ENCODE results near the gene CDH4. TPM values are rescaled to one million over a fixed set of nuclear protein-coding genes. Genes with fewer than 3 reads are reported as not detected.

Gene CDH4
- total RNA-seq, 3 donors from 2014 or later (not counting 1 experiment from before 2014, with no cell fraction given): 0.18 TPM; not detected in 2

- Mint-ChIP-seq H3K27ac (no peak overlapping the region), H3K4me1 (no peaks in the 10 kb centered on the region), H3K4me3 (no peak overlapping the region), H3K9me3 (no peaks in the 10 kb centered on the region), H3K27me3 (ENCODE audit: low read depth in 2 of 2) (no peaks in the 10 kb centered on the region), H3K36me3 (no peaks in the 10 kb centered on the region)
- H3K4me1 ChIP-seq (ENCODE audit: control insufficient read depth, insufficient read depth, low read length): no peaks in the 10 kb centered on the region
- no peak overlapping the region for H3K4me3 ChIP-seq (ENCODE audit: low read length)
- no peaks in the 10 kb centered on the region for H3K27me3 ChIP-seq (ENCODE audit: control insufficient read depth, insufficient read depth, low read length)
- no peaks in the 10 kb centered on the region for H3K36me3 ChIP-seq (ENCODE audit: control insufficient read depth, insufficient read depth, low read length)
- DNase-seq: no peak
- intact Hi-C loops (cut with micrococcal nuclease): no loop called here
- 89% methylated on average over 8 of the region's 8 CpGs for WGBS (ENCODE audit: insufficient coverage)
- H3K27ac ChIP-seq (ENCODE audit: low read length): no peak overlapping the region
- no peak for ATAC-seq
- no peak for TF ChIP-seq CTCF (IDR thresholded peaks at IDR 0.05)
- H3K9me3 ChIP-seq (ENCODE audit: control insufficient read depth, insufficient read depth, low read length): peaks cover 5% of the 10 kb centered on the region
Observed at GRCh38 chr20:61725966-61726365, 473.9 kb downstream of the CDH4 start.

GRCh38 chr20:61726979-61727378 lies 474.9 kb downstream of the CDH4 start:
- TF ChIP-seq CTCF (IDR thresholded peaks at IDR 0.05): no peak
- WGBS (ENCODE audit: insufficient coverage): 93% methylated on average over 5 of the region's 5 CpGs
- peaks cover 5% of the 10 kb centered on the region for H3K9me3 ChIP-seq (ENCODE audit: control insufficient read depth, insufficient read depth, low read length)
- Mint-ChIP-seq H3K4me3 (no peak overlapping the region), H3K36me3 (no peaks in the 10 kb centered on the region), H3K27me3 (ENCODE audit: low read depth in 2 of 2) (no peaks in the 10 kb centered on the region), H3K27ac (no peak overlapping the region), H3K9me3 (no peaks in the 10 kb centered on the region), H3K4me1 (no peaks in the 10 kb centered on the region)
- H3K36me3 ChIP-seq (ENCODE audit: control insufficient read depth, insufficient read depth, low read length): no peaks in the 10 kb centered on the region
- DNase-seq (no peak), ATAC-seq (no peak)
- no peaks in the 10 kb centered on the region for H3K27me3 ChIP-seq (ENCODE audit: control insufficient read depth, insufficient read depth, low read length)
- no peak overlapping the region for H3K27ac ChIP-seq (ENCODE audit: low read length)
- H3K4me1 ChIP-seq (ENCODE audit: control insufficient read depth, insufficient read depth, low read length): no peaks in the 10 kb centered on the region
- H3K4me3 ChIP-seq (ENCODE audit: low read length): no peak overlapping the region
- intact Hi-C loops (cut with micrococcal nuclease): no loop called here

- no peak overlapping the region for H3K27ac Mint-ChIP-seq
- H3K36me3 Mint-ChIP-seq: no peaks in the 10 kb centered on the region
Observed at GRCh38 chr20:61727761-61728160, 475.7 kb downstream of the CDH4 start.

More at GRCh38 chr20:61727761-61728160, 475.7 kb downstream of the CDH4 start:
- Histone ChIP-seq H3K27ac (ENCODE audit: low read length) (no peak overlapping the region), H3K4me1 (ENCODE audit: control insufficient read depth, insufficient read depth, low read length) (no peaks in the 10 kb centered on the region), H3K27me3 (ENCODE audit: control insufficient read depth, insufficient read depth, low read length) (no peaks in the 10 kb centered on the region), H3K9me3 (ENCODE audit: control insufficient read depth, insufficient read depth, low read length) (peaks cover 10% of the 10 kb centered on the region), H3K36me3 (ENCODE audit: control insufficient read depth, insufficient read depth, low read length) (no peaks in the 10 kb centered on the region), H3K4me3 (ENCODE audit: low read length) (no peak overlapping the region)
- Mint-ChIP-seq H3K4me3 (no peak overlapping the region), H3K9me3 (no peaks in the 10 kb centered on the region), H3K27me3 (ENCODE audit: low read depth in 2 of 2) (peaks cover 0 to 2% of the 10 kb centered on the region in 2 donors), H3K4me1 (no peaks in the 10 kb centered on the region)
- intact Hi-C loops (cut with micrococcal nuclease): no loop called here
- 61% methylated on average over 2 of the region's 2 CpGs for WGBS (ENCODE audit: insufficient coverage)
- ATAC-seq (no peak), DNase-seq (no peak)
- no peak for TF ChIP-seq CTCF (IDR thresholded peaks at IDR 0.05)
